ENCODE results near the gene CMAS. TPM values are rescaled to one million over a fixed set of nuclear protein-coding genes. Genes with fewer than 3 reads are reported as not detected.
"Not testable (repeated sequence)": the region's sequence is repeated elsewhere in the genome, so short reads cannot be mapped to it uniquely, and the experiment has no call there.

CMAS gene
- total RNA-seq, 1 experiment from 2014 or later, result 41.5 TPM

DNA sequence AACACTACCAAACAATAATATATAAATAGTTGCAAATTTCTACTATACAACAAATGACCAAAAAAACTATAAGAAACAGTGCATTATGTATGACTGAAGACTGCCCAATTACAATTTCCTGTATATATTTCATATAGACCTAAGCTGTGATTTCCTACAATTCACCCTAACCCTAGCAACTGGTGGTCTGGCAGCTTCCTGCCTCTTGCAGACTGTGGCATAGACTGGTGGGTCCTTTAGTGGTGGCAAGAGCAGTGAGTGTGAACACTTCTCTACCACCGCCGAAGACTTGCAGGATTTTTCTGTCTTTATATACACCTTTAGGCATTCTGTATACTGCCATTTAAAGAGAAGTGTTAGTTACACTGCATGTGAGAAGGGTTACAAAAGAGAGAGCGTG, 43.6 kb upstream of the CMAS start:
- intact Hi-C loops (cut with micrococcal nuclease), result no loop called here
- no TSS peak for BruUV-seq (replicated peaks)
- CTCF ChIA-PET, result interaction anchor here (0.6 to 2.9 kb wide), 4 partner anchors 12 to 303 kb away, joined by 3 to 16 read pairs (median 6); no protein-coding TSS in a partner anchor
- Mint-ChIP-seq H3K27ac (ENCODE audit: low read depth, unreplicated experiment) (no peak overlapping the region), H3K27me3 (ENCODE audit: insufficient read depth, unreplicated experiment) (no peaks in the 10 kb centered on the region), H3K36me3 (ENCODE audit: insufficient read depth, unreplicated experiment) (peaks cover 4% of the 10 kb centered on the region), H3K4me3 (ENCODE audit: unreplicated experiment) (no peak overlapping the region), H3K9me3 (ENCODE audit: unreplicated experiment) (no peaks in the 10 kb centered on the region), H3K4me1 (ENCODE audit: insufficient read depth, unreplicated experiment) (no peaks in the 10 kb centered on the region)
- DNase-seq (ENCODE audit: unreplicated experiment), result no peak
- POLR2A ChIA-PET, result no interaction called here
- TF ChIP-seq, protein P1, sequence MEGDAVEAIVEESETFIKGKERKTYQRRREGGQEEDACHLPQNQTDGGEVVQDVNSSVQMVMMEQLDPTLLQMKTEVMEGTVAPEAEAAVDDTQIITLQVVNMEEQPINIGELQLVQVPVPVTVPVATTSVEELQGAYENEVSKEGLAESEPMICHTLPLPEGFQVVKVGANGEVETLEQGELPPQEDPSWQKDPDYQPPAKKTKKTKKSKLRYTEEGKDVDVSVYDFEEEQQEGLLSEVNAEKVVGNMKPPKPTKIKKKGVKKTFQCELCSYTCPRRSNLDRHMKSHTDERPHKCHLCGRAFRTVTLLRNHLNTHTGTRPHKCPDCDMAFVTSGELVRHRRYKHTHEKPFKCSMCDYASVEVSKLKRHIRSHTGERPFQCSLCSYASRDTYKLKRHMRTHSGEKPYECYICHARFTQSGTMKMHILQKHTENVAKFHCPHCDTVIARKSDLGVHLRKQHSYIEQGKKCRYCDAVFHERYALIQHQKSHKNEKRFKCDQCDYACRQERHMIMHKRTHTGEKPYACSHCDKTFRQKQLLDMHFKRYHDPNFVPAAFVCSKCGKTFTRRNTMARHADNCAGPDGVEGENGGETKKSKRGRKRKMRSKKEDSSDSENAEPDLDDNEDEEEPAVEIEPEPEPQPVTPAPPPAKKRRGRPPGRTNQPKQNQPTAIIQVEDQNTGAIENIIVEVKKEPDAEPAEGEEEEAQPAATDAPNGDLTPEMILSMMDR (IDR thresholded peaks at IDR 0.05; ENCODE audit: unreplicated experiment), result no peak

DNA sequence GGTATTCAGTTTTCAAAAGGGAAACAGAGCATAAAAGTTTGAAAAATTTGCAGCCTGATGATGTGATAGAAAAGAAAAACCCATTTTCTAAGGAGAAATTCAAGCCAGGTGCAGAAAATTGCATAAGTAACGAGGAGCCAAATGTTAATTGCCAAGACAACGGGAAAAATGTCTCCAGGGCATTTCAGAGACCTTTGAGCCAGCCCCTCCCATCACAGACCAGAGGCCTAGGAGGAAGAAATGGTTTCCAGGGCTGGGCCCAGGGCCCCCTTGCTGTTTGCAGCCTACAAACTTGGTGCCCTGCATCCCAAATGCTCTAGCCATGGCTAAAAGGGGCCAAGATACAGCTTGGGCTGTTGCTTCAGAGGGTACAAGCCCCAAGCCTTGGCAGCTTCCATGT, 38.2 kb upstream of the CMAS start:
- DNase-seq (ENCODE audit: unreplicated experiment); H3K9me3 Mint-ChIP-seq (ENCODE audit: unreplicated experiment); H3K27ac Mint-ChIP-seq (ENCODE audit: low read depth, unreplicated experiment); intact Hi-C loops (cut with micrococcal nuclease); H3K4me1 Mint-ChIP-seq (ENCODE audit: insufficient read depth, unreplicated experiment); H3K36me3 Mint-ChIP-seq (ENCODE audit: insufficient read depth, unreplicated experiment); H3K4me3 Mint-ChIP-seq (ENCODE audit: unreplicated experiment); BruUV-seq (replicated peaks); POLR2A ChIA-PET; H3K27me3 Mint-ChIP-seq (ENCODE audit: insufficient read depth, unreplicated experiment): not testable (repeated sequence)
- CTCF ChIA-PET, result interaction anchor here (1.0 kb wide), 1 partner anchor 11 kb away, joined by 3 read pairs; no protein-coding TSS in a partner anchor

DNA sequence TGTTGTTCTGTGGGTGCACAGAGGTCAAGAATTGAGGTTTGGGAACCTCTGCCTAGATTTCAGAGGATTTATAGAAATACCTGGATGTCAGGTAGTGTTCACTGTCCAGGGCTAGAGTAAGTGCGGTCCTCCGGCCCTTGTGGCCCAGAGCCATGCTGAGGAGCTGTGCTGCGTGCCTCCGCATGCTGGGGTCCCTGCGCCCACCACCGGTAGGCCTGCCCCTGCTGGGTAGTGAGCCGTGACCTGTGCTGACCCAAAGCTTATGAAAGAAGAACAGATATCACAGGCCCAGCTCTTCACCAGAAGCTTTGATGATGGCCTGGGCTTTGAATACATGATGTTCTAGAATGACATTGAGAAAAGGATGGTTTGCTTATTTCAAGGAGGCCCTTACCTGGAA, 37.8 kb upstream of the CMAS start:
- Mint-ChIP-seq H3K4me1 (ENCODE audit: insufficient read depth, unreplicated experiment) (no peaks in the 10 kb centered on the region), H3K27ac (ENCODE audit: low read depth, unreplicated experiment) (no peak overlapping the region), H3K36me3 (ENCODE audit: insufficient read depth, unreplicated experiment) (peaks cover 4% of the 10 kb centered on the region), H3K4me3 (ENCODE audit: unreplicated experiment) (no peak overlapping the region), H3K9me3 (ENCODE audit: unreplicated experiment) (no peaks in the 10 kb centered on the region), H3K27me3 (ENCODE audit: insufficient read depth, unreplicated experiment) (no peaks in the 10 kb centered on the region)
- ChIA-PET POLR2A (no interaction called here), CTCF (interaction anchor here (1.0 kb wide), 1 partner anchor 10 kb away, joined by 3 read pairs; no protein-coding TSS in a partner anchor)
- TF ChIP-seq, protein P1 (IDR thresholded peaks at IDR 0.05; ENCODE audit: unreplicated experiment), result no peak
- no TSS peak for BruUV-seq (replicated peaks)
- no peak for DNase-seq (ENCODE audit: unreplicated experiment)
- intact Hi-C loops (cut with micrococcal nuclease), result no loop called here

DNA sequence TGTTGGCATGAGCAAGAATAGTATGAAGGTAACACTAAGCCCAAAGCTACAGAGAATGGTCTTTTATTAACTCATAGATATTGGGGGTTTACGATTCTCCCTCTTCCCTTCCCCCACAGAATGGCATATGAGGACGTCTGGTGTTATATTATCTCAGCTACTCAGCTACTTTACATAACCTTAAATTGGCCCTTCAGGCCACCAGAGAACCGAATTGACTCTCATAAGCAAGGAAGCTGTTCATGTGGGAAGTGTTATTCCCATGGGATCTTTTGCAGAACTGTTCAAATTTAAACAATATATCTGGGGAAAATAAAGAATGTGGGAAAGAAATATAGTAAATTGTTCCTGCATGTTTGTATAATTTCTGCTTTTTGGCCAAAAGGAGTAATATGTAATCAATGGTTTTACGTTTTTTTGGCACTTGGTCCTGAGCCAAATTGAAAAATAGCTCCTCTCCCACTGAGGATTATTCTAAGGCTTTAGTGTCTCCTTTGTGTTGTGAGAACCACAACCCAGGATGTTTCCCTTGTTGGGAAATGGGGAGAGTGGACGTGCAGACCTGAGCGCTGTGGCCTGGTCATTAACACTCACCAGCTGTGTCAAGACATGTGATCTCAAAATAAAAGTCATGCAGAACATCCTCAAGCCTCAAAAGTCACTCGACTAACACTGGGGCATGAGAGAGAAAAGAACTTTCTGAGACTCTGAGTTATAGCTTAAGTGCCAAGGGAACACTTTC, 31.8 kb upstream of the CMAS start:
- Mint-ChIP-seq H3K27ac (ENCODE audit: low read depth, unreplicated experiment) (no peak overlapping the region), H3K4me3 (ENCODE audit: unreplicated experiment) (no peak overlapping the region), H3K27me3 (ENCODE audit: insufficient read depth, unreplicated experiment) (no peaks in the 10 kb centered on the region), H3K4me1 (ENCODE audit: insufficient read depth, unreplicated experiment) (no peaks in the 10 kb centered on the region), H3K9me3 (ENCODE audit: unreplicated experiment) (no peaks in the 10 kb centered on the region), H3K36me3 (ENCODE audit: insufficient read depth, unreplicated experiment) (no peaks in the 10 kb centered on the region)
- ChIA-PET CTCF (interaction anchor here (0.5 to 5.9 kb wide), 6 partner anchors 23 to 367 kb away, joined by 3 to 93 read pairs (median 4); no protein-coding TSS in a partner anchor), POLR2A (interaction anchor here (0.7 kb wide), 1 partner anchor 301 kb away, joined by 3 read pairs; no protein-coding TSS in a partner anchor)
- TF ChIP-seq, protein P1 (IDR thresholded peaks at IDR 0.05; ENCODE audit: unreplicated experiment), result no peak
- no TSS peak for BruUV-seq (replicated peaks)
- DNase-seq (ENCODE audit: unreplicated experiment), result no peak
- intact Hi-C loops (cut with micrococcal nuclease), result loop anchor here (10.0 kb wide), 1 partner anchor 769 kb away; no protein-coding TSS in a partner anchor

Data from MCF 10A (cell line).